ENCODE measurements around the gene PLA2G4B.

Gene PLA2G4B

GRCh38 chr15:41868321-41868720 is 29.7 kb downstream of the PLA2G4B start:
- no peak for DNase-seq (ENCODE audit: low read depth in 2 of 2, low spot score in 1 of 2)

GRCh38 chr15:41869770-41870688 is 31.4 kb downstream of the PLA2G4B start:
- no peak for DNase-seq (ENCODE audit: low read depth in 2 of 2, low spot score in 1 of 2)

GRCh38 chr15:41870689-41871081 is 32.0 kb downstream of the PLA2G4B start:
- peak in 1 of 2 donors; percentile 17 for DNase-seq (ENCODE audit: low read depth in 2 of 2, low spot score in 1 of 2)

GRCh38 chr15:41871175-41871905 is 32.7 kb downstream of the PLA2G4B start:
- DNase-seq (ENCODE audit: low read depth in 2 of 2, low spot score in 1 of 2), result no peak

- DNase-seq (ENCODE audit: low read depth in 2 of 2, low spot score in 1 of 2), result no peak
Observed at GRCh38 chr15:41872166-41872747, 33.6 kb downstream of the PLA2G4B start.

DNA sequence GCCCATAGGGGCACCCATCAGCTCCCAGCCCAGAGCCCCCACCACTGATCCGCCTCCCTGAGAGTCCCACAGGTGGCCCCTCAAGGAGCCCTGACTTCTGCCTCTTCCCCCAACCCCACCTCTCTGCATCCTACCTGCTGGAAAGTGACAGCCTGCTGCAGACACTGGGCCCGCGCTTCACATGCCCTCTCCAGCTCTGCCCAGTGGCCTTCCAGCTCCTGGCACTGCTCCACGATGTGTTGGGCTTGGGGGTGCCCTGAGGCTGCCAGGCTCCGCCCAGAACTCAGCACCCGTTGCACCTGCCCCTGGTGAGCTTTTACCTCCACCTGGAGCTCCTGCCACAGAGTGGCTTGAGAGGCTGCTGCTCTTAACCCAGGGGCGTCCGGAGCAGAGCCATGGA is 35.1 kb downstream of the PLA2G4B start:
- DNase-seq (ENCODE audit: low read depth in 2 of 2, low spot score in 1 of 2), result no peak

GRCh38 chr15:41874736-41875135 is 36.1 kb downstream of the PLA2G4B start:
- DNase-seq (ENCODE audit: low read depth in 2 of 2, low spot score in 1 of 2), result no peak

DNA sequence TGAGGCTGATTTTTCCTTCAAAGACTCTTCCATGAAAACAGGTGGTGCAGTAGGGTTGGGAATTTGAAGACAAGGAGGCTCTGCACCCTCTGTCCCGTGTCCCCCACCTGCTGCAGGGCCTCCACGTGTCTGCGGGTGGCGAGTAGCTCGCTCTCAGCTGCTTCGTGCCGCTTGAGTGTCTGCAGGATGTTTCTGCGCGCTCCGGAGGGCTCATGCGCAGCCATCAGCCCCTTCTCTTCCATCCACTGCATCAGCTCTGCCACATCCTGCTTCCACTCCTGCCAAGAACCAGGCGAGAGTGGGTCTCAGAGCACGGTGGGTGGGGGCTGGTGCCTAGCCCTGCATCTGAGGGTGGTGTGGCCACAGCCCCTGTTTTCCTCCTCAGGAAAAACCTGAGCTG is 37.4 kb downstream of the PLA2G4B start:
- no peak for DNase-seq (ENCODE audit: low read depth in 2 of 2, low spot score in 1 of 2)

DNA sequence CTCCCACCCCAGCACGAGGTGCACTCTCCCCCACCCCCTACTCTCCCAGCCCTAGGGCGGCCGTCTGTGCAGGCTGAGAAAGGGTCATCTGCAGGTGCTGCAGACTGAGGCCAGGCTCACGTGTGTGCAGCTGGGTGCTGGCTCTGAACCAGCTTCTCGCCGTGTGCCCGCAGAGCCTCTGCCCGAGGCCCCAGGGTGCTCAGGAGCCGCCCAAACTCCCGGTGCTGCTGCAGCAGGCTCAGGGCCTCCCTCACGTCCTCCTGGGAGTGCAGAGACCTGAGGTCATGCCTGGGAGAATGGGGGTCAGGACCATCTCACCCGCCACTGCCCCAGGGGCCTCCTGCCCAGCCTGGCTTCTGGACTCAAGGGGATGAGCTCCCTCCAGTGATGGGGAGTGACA is 38.0 kb downstream of the PLA2G4B start:
- no peak for DNase-seq (ENCODE audit: low read depth in 2 of 2, low spot score in 1 of 2)

- no peak for DNase-seq (ENCODE audit: low read depth in 2 of 2, low spot score in 1 of 2)
Observed at GRCh38 chr15:41877631-41878354, 39.1 kb downstream of the PLA2G4B start.

- no peak for DNase-seq (ENCODE audit: low read depth in 2 of 2, low spot score in 1 of 2)
Observed at GRCh38 chr15:41878355-41878699, 39.7 kb downstream of the PLA2G4B start.

DNA sequence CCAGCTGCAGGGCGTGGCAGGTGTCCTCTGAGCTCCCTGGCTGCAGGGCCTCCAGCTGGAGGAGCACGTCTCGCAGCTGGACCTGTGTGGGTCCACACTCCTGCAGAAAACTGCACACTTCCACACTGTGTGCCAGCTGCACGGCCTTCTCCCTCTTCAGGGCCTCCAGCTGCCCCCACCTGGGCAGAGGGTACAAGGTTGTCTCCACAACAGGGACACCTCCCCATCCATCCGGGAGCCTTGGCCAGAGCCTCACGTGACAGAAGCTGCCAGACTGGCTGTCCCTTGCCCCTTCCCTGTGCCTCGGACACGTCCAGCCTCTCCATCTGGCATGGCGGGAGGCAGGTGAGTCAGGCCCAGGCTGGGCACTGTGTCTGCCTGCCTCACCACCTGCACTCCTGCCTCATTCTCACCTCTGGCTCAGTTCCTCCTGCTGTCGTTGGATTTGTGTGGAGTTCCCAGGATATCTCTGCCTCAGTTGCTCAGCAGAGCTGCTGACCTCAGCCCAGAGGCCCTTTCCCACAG is 40.7 kb downstream of the PLA2G4B start:
- DNase-seq (ENCODE audit: low read depth in 2 of 2, low spot score in 1 of 2), result no peak

- DNase-seq (ENCODE audit: low read depth in 2 of 2, low spot score in 1 of 2), result no peak
Observed at GRCh38 chr15:41880156-41880877, 41.7 kb downstream of the PLA2G4B start.

GRCh38 chr15:41881086-41881485 is 42.4 kb downstream of the PLA2G4B start:
- DNase-seq (ENCODE audit: low read depth in 2 of 2, low spot score in 1 of 2), result no peak

DNA sequence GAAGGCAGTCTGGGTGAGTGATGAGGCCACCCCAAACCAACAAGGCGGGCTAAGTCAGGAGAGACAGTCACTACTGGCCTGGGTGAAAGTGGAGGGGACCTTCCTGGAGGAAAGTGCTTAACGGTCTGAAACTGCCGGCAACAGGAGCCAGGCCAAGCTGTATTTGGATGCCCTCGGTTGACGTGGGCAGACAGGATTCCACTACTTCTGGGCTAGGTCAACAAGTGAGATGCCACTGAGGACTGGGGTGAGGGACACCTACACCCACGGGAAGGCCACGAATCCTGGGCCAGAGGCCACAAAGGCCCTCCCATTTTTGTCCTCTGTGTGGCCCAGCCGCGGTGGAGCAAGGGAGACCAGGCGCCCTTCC is 42.9 kb downstream of the PLA2G4B start:
- no peak for DNase-seq (ENCODE audit: low read depth in 2 of 2, low spot score in 1 of 2)

GRCh38 chr15:41881920-41882688 is 43.5 kb downstream of the PLA2G4B start:
- no peak for DNase-seq (ENCODE audit: low read depth in 2 of 2, low spot score in 1 of 2)

GRCh38 chr15:41882689-41883483 is 44.2 kb downstream of the PLA2G4B start:
- DNase-seq (ENCODE audit: low read depth in 2 of 2, low spot score in 1 of 2), result no peak

- no peak for DNase-seq (ENCODE audit: low read depth in 2 of 2, low spot score in 1 of 2)
Observed at GRCh38 chr15:41883484-41883825, 44.8 kb downstream of the PLA2G4B start.

- no peak for DNase-seq (ENCODE audit: low read depth in 2 of 2, low spot score in 1 of 2)
Observed at GRCh38 chr15:41884458-41884857, 45.8 kb downstream of the PLA2G4B start.
